ENCODE data around the gene NSD2.

GRCh38 chr4:1961038-1961437, 89.8 kb downstream of the NSD2 start:
- TF ChIP-seq CTCF (conservative IDR thresholded peaks at IDR 0.05 in 1 of 2, IDR thresholded peaks at IDR 0.05 in 1 of 2; ENCODE audit: low read depth in 1 of 2, low read length in 2 of 2) (no peak), EZH2 (IDR thresholded peaks at IDR 0.05; ENCODE audit: low read length, missing control alignments) (no peak)

Measured in fibroblast of lung (primary cell).